Measurements from ENCODE around the gene PURA. TPM values are rescaled to one million over a fixed set of nuclear protein-coding genes. Genes with fewer than 3 reads are reported as not detected.
A peak's percentile ranks its signal among the peaks of the same experiment; 100 is the strongest.

PURA gene
- 9.6 TPM for polyA plus RNA-seq (ENCODE audit: insufficient read length)

GRCh38 chr5:140113699-140114263 lies at the start of gene PURA:
Gene PURA (plus strand): TSS chr5:140114109. CDS start chr5:140114182, 73 bp downstream.
- peak; percentile 75 for DNase-seq (ENCODE audit: low read depth)

GRCh38 chr5:140072812-140073211 lies 41.1 kb upstream of the PURA start:
- DNase-seq (ENCODE audit: low read depth), result no peak

- DNase-seq (ENCODE audit: low read depth), result no peak
These were observed 40.6 kb upstream of the PURA start for GRCh38 chr5:140073296-140073695.

- no peak for DNase-seq (ENCODE audit: low read depth)
These were observed 38.5 kb upstream of the PURA start for GRCh38 chr5:140075371-140075770.

- no peak for DNase-seq (ENCODE audit: low read depth)
These were observed 37.8 kb upstream of the PURA start for GRCh38 chr5:140076142-140076541.

DNA sequence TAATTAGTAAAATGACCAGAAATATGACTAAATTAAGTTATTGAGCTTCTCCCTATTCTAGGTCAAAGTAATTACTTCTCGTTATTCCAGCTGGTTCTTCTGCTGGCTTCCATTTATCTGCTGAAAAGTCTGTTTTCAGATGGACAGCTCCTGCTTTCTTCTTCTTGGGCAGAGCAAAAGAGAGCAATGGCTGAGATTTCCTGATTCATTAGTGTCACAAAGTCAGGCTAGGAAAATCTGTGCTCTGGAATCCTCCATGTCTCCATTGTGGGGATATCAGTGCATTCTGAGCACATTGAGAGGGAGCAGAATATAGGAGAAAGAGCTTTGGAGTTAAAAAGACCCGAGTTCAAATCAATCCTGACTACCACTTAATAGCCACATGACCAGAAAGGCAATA lies 37.1 kb upstream of the PURA start:
- DNase-seq (ENCODE audit: low read depth), result no peak

- DNase-seq (ENCODE audit: low read depth), result no peak
These were observed 30.8 kb upstream of the PURA start for GRCh38 chr5:140083120-140083519.

- no peak for DNase-seq (ENCODE audit: low read depth)
These were observed 30.3 kb upstream of the PURA start for GRCh38 chr5:140083650-140084049.

DNA sequence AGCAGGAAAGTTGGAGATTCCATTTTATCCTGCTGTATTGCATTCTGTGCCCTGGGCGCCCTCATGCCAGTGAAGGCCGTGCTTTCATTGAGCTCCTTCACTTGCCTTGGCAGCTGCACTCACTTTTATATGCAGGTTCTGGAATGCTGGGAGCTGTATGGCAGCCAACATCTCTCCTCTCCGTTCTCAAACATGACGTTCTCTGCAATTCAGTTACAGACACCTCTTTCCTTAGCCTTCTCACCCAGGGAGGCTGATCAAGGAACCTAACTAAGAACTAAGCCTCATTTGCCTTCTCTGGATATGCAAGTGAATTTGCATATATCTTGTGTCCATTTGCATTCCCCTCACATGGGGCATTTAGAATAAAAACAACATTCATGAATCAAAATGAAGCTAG lies 29.4 kb upstream of the PURA start:
- DNase-seq (ENCODE audit: low read depth), result no peak

- no peak for DNase-seq (ENCODE audit: low read depth)
These were observed 23.7 kb upstream of the PURA start for GRCh38 chr5:140090251-140090650.

- no peak for DNase-seq (ENCODE audit: low read depth)
These were observed 20.7 kb upstream of the PURA start for GRCh38 chr5:140093179-140093578.

DNA sequence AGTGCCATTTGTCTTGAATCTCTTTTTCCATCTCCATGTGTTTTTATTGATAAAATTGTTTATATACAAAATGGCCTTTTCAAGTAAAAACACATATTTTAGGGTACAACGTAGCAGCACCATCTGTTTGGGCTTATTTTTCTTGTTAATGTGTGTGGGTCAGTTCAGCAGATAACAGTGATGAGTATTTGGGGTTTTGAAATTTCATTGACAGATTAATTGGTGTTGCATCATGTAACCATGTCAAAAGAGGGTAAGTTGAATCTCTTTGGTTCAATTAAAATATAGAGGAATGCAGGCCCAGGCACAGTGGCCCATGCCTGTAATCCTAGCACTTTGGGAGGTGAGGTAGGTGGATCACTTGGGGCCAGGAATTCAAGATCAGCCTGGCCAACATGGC lies 20.0 kb upstream of the PURA start:
- DNase-seq (ENCODE audit: low read depth), result no peak

DNA sequence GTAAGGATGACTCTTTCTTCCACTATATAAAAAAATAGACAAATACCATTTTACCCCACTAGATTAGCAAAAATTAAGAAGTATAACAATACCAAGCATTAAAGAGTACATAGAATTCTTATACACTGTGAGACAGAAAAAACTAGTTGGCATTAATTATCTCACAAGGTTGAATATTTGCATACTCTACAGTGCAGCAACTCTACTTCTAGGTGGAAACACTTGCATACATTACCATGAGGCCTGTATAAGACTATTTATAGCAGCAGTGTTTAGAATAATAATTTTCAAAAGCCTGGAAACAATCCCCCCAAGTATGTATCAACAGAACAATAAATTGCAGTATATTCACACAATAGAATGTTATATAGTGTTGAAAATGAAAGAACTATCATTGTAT lies 19.0 kb upstream of the PURA start:
- no peak for DNase-seq (ENCODE audit: low read depth)

DNA sequence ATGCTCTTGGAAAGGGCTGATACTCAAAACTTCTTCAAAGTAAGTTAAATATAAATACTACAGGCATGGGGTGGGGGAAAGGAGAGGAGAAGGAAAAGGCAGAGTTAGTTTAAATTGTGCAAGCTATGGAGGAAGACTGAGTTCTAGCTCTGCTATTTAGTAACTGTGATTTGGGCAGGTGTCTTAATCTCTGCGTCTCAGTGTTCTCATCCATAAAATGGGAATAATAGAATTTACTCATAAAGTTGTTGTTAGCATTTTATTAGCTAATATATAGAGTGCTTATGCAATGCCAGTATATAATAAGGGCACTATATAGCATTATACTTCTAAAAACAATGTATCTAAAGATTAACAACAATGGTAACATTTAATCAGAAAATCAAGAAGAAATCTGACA lies 12.7 kb upstream of the PURA start:
- no peak for DNase-seq (ENCODE audit: low read depth)

- DNase-seq (ENCODE audit: low read depth), result no peak
These were observed 10.8 kb upstream of the PURA start for GRCh38 chr5:140103154-140103553.

GRCh38 chr5:140104100-140104499 lies 9.8 kb upstream of the PURA start:
- no peak for DNase-seq (ENCODE audit: low read depth)

DNA sequence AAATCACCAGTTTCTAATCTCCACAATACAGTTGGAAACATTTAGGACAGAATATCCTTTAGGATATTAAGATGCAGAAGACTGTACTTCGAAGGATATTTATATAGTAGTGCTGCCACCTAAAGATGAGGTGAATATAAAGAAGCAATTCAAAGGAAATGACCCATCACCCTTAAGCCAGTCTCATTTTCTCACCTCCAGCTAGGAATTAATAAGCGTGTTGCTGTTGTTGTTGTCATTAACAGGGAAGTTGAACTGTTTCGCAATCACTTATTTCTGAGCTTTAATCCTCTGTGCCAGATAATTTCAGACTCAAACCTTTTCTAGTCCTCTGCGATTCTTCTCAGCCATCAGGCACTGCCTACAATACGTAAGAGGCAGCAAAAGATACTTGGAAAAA lies 7.8 kb upstream of the PURA start:
- DNase-seq (ENCODE audit: low read depth), result no peak

DNA sequence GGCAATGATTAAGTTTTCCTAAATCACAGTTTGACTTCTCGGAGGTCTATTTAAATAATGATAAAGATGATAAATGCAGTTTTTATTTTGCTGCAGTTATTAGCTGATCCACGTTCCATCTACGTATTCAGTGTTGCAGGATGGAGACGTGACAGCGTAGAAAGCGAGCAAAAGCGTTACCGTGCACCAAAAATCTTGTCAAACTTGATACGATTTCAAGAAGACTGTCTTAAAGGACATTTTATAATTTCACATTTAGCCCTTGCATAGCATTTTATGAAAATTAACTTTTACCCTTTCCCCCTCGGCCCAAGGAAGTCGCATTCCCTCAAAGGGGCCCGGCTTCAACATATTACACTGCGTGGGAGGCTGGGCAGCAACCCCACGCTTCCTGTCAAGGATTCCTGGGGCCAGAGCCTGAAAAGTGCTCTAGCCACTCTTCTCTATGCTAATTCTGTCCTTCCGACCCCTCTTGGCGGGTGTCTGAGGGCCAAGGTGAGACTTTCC lies 7.1 kb upstream of the PURA start:
- no peak for DNase-seq (ENCODE audit: low read depth)

DNA sequence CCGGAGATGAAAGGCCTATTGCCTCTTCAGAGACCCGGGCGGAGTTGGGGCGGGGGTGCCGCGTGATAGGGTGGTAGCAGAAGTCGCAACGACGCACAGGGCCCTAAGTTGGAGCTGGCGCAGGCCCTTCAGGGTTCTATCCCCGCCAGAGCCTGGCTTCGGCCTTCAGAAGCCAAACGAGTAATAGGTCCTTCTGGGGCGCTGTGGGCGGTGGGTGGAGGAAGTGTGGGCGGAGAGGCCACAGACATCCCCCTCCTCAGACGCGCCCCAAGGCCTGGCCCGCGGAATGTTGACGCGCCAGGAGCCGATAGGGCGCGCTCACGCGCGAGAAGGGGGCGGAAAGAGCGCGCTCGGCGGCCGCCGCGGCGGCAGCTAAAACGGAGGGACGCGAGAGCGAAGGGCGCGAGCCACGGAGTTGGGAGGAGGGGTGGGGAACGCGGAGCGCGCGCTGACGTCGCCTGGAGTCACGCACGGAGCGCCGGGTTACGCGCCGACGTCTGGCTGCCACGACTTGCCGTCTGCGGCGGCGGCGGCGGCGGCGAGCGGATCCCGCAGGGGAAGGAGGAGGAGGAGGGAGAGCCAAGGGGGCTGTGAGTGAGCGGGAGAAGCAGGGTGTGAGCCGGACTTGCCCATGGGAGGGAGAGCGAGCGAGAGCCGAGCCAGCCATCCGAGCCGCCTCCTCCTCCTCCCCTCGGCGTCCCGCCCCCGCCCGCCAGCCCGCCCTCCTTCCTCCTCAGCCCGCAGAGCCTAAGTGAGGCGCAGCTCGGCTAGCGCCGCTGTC lies 6.4 kb upstream of the PURA start:
- peak; percentile 81 for DNase-seq (ENCODE audit: low read depth)

DNA sequence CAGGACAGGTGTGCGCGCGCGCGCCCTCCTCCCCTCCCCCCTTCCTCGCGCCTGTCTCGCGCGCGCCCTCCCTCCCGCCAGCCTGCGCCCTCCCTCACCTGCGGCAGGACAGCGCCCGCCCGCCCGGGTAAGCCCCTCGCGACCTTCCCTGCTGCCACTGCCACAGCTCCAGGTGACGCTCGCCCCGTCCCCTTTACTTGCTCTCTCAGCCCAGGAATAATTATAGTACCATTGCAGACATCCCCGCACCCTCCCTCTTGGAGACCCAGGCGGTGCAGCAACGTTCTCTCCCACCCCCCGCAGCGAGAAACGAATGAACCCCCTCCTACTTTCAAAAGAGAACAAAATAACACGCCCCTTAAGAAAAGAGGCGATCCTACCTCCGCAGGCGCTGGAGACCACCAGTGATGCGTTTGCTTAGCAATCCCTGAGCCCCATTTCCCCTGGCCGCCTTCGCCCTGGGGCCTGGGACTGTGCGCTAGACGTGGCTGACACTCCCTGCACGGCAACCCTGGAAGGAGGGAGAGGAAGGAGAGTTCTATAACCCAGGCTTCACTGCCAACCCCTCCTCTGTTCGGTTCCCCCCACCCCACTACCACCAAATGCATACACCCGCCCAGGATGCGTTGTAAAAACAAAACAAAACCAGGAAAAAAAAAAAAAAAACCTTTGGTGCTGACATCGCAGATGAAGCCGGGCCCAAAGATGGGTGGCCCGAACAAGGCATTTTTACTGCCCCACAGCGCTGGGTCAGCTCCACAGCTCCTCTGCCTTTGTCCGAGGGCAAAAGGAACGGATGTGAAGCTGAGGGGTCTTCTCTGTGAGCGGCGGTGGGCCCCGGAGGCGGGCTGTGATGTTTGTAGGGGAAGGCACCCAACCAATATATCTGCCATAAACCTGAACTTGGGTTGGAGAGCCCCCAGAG lies 5.6 kb upstream of the PURA start:
- no peak for DNase-seq (ENCODE audit: low read depth)

GRCh38 chr5:140109018-140109758 lies 4.7 kb upstream of the PURA start:
- no peak for DNase-seq (ENCODE audit: low read depth)
